K562 (cell line): ENCODE measurements around the gene NDUFAF5. TPM values are rescaled to one million over a fixed set of nuclear protein-coding genes. Genes with fewer than 3 reads are reported as not detected.

Experiments used
- ATAC-seq: fragments of 200-7000 bp; cut with Tn5 transposase; 3 replicates; pipeline ENCODE4 v1.9.1; 2020; ENCODE audit warnings: moderate library complexity
- BruUV-seq: library from RNA; stranded (reverse); fragments of 400-500 nt; replicated peaks from 2 replicates; lab custom pipeline; 2021; lab: Mats Ljungman, UMichigan
- CTCF ChIA-PET: fragments of 300-600 bp; formaldehyde crosslinking; extraction: SDS; loops from one replicate; lab custom pipeline; 2021; ENCODE audit warnings: low intra/inter-chr PET ratio; lab: Yijun Ruan, JAX
- POLR2A ChIA-PET: fragments of 300-600, 350-650 bp; sonication (Branson Sonifier 250); formaldehyde crosslinking; extraction: SDS; loops from one replicate; lab custom pipeline; 2021; ENCODE audit warnings: antibody characterized with exemption, inconsistent platforms; lab: Yijun Ruan, JAX
- DNase-seq, 4 experiments: peaks; one replicate each; pipeline versions ENCODE4 v3.0.0 to v3.0.0-alpha.2; 2011 to 2018; ENCODE audit warnings: low spot score in 3 of 4, mixed read lengths in 3 of 4; ENCODE audit errors: extremely low read depth in 1 of 4
- FAIRE-seq: peaks from 2 replicates; lab custom pipeline; 2011; peaks lifted over from hg19 to GRCh38; lab: Jason Lieb, UNC
- H2AFZ ChIP-seq: 2 replicates; pipeline ENCODE4 v1.6.0; 2011; ENCODE audit warnings: low read depth, low read length, control low read depth, inconsistent platforms
- H3K27ac ChIP-seq: fragments of 200-600 bp; 3 replicates; pipeline ENCODE4 v1.8.0; 2011; ENCODE audit warnings: low read depth, mild to moderate bottlenecking, control low read depth, inconsistent platforms, low read length, moderate library complexity, mixed read lengths; ENCODE audit errors: extremely low read depth
- H3K27me3 ChIP-seq, 2 experiments: fragments of 300-600 bp in 1 of 2; 2 replicates in 1 of 2; 3 replicates in 1 of 2; pipeline versions ENCODE4 v1.6.0 to v1.8.0; 2011; ENCODE audit warnings: inconsistent platforms in 2 of 2, low read length in 2 of 2, mild to moderate bottlenecking in 1 of 2, mixed read lengths in 1 of 2, moderate library complexity in 1 of 2; ENCODE audit not compliant: control insufficient read depth in 2 of 2, insufficient read depth in 2 of 2
- H3K36me3 ChIP-seq: fragments of 300-600 bp; 3 replicates; pipeline ENCODE4 v1.8.0; 2011; ENCODE audit warnings: mild to moderate bottlenecking, low read length, inconsistent platforms; ENCODE audit not compliant: control insufficient read depth, insufficient read depth
- H3K4me1 ChIP-seq, 2 experiments: fragments of 200-600 bp in 1 of 2; replicated peaks in 1 of 2; 2 replicates in 1 of 2; 3 replicates in 1 of 2; pipeline versions ENCODE4 v1.5.1 to v1.8.0; 2011; ENCODE audit warnings: inconsistent platforms in 2 of 2, low read length in 2 of 2, mild to moderate bottlenecking in 1 of 2, mixed read lengths in 1 of 2, moderate library complexity in 1 of 2; ENCODE audit not compliant: control insufficient read depth in 2 of 2, insufficient read depth in 2 of 2
- H3K4me2 ChIP-seq: 2 replicates; pipeline ENCODE4 v1.6.1; 2011; ENCODE audit warnings: low read length, control low read depth, inconsistent platforms, mixed read lengths; ENCODE audit not compliant: insufficient read depth
- H3K4me3 ChIP-seq: fragments of 200-600 bp; sonication (generic), shearing (Covaris generic); 2 replicates; pipeline ENCODE4 v1.5.1; 2016; ENCODE audit warnings: control low read depth, inconsistent platforms
- H3K79me2 ChIP-seq: fragments of 200-600 bp; 3 replicates; pipeline ENCODE4 v1.8.0; 2011; ENCODE audit warnings: low read length, inconsistent platforms; ENCODE audit not compliant: control insufficient read depth, insufficient read depth
- H3K9ac ChIP-seq, 2 experiments: 2 replicates each; pipeline versions ENCODE4 v1.6.0 to v1.6.1; 2011; ENCODE audit warnings: low read depth in 2 of 2, low read length in 2 of 2, control low read depth in 1 of 2, inconsistent platforms in 1 of 2, mild to moderate bottlenecking in 1 of 2, mixed read lengths in 1 of 2; ENCODE audit not compliant: insufficient read depth in 1 of 2
- H3K9me1 ChIP-seq: one replicate; pipeline ENCODE4 v1.6.0; 2011; ENCODE audit warnings: inconsistent platforms, mild to moderate bottlenecking, low read length, moderate library complexity; ENCODE audit not compliant: control insufficient read depth, insufficient read depth
- H3K9me3 ChIP-seq: replicated peaks from 2 replicates; pipeline ENCODE4 v1.5.1; 2011; ENCODE audit warnings: low read depth, low read length, inconsistent platforms; ENCODE audit not compliant: control insufficient read depth, insufficient read depth
- H4K20me1 ChIP-seq: replicated peaks from 2 replicates; pipeline ENCODE4 v1.6.1; 2011; ENCODE audit warnings: low read length, inconsistent platforms, mixed read lengths; ENCODE audit not compliant: control insufficient read depth, insufficient read depth
- ATF4 ChIP-seq: fragments of 450-650 bp; formaldehyde crosslinking; IDR thresholded peaks from 2 replicates; pipeline ENCODE4 v1.4.0; 2022; ENCODE audit warnings: mild to moderate bottlenecking, moderate library complexity
- DLX4 ChIP-seq: fragments of 250-450 bp; sonication (Bioruptor Pico); IDR thresholded peaks from 2 replicates; pipeline ENCODE4 v1.6.1; 2021; ENCODE audit warnings: mild to moderate bottlenecking
- DPF2 ChIP-seq: fragments of 450-650 bp; IDR thresholded peaks from 2 replicates; pipeline ENCODE4 v1.6.1; 2016
- E2F4 ChIP-seq: sonication (generic); formaldehyde crosslinking; IDR thresholded peaks from 2 replicates; pipeline ENCODE4 v1.8.0; 2022; ENCODE audit warnings: mild to moderate bottlenecking, low read depth, missing genetic modification reagents
- GATA2 ChIP-seq: sonication (generic); formaldehyde crosslinking; IDR thresholded peaks from 2 replicates; pipeline ENCODE4 v1.4.0; 2020; ENCODE audit warnings: mild to moderate bottlenecking, missing genetic modification reagents
- HDAC6 ChIP-seq: IDR thresholded peaks from 2 replicates; pipeline ENCODE4 v1.6.1; 2012; ENCODE audit warnings: low read depth, mild to moderate bottlenecking, control low read depth, inconsistent platforms, low read length, moderate library complexity
- KDM4B ChIP-seq, 2 experiments: fragments of 450-650 bp in 1 of 2; sonication (generic) in 1 of 2; IDR thresholded peaks; 2 replicates each; pipeline ENCODE4 v1.6.1; 2016 to 2017; ENCODE audit warnings: borderline replicate concordance in 2 of 2, antibody characterized with exemption in 1 of 2, low read depth in 1 of 2, mild to moderate bottlenecking in 1 of 2
- MLLT1 ChIP-seq, 2 experiments: fragments of 450-650 bp; IDR thresholded peaks; 2 replicates each; pipeline ENCODE4 v1.6.1; 2016
- NR2F6 ChIP-seq: fragments of 450-650 bp; formaldehyde crosslinking; IDR thresholded peaks from 2 replicates; pipeline ENCODE4 v1.4.0; 2020; ENCODE audit warnings: mild to moderate bottlenecking
- YBX1 ChIP-seq: fragments of 450-650 bp; IDR thresholded peaks from 2 replicates; pipeline ENCODE4 v1.7.1; 2016; ENCODE audit warnings: mild to moderate bottlenecking
- ZBTB26 ChIP-seq: fragments of 450-650 bp; formaldehyde crosslinking; IDR thresholded peaks from 2 replicates; pipeline ENCODE4 v1.4.0; 2022; ENCODE audit warnings: missing genetic modification characterization
- ZNF174 ChIP-seq: fragments of 250-450 bp; sonication (Bioruptor Pico); IDR thresholded peaks from 2 replicates; pipeline ENCODE4 v1.4.0; 2020; ENCODE audit warnings: mild to moderate bottlenecking
- ZNF197 ChIP-seq: fragments of 200-800 bp; sonication (Bioruptor generic); IDR thresholded peaks from 2 replicates; pipeline ENCODE4 v1.6.1; 2016; ENCODE audit warnings: low read depth, missing genetic modification characterization, missing compliant biosample characterization
- ZNF395 ChIP-seq: fragments of 200-800 bp; sonication (Bioruptor generic); IDR thresholded peaks from 2 replicates; pipeline ENCODE4 v1.6.1; 2017; ENCODE audit warnings: missing genetic modification characterization, missing compliant biosample characterization
- WGBS: fragments of 100-300 bp; shearing (Covaris generic); methylation state at CpG from one replicate; pipeline ENCODE4 v1.1.6; 2016; ENCODE audit warnings: low coverage, mixed read lengths; ENCODE audit not compliant: insufficient coverage; ENCODE audit errors: missing lambda C conversion rate; 5-methylcytosine and 5-hydroxymethylcytosine counted together
- in situ Hi-C: fragments of 300-500 bp; cut with MboI; formaldehyde crosslinking; loops from 4 replicates; pipeline ENCODE4 v1.15.0; 2018; ENCODE audit warnings: inconsistent platforms, mixed read lengths
- intact Hi-C: fragments of 100-400 bp; cut with micrococcal nuclease; formaldehyde crosslinking; loops from 2 replicates; pipeline ENCODE4 v1.14.2; 2022
- polyA plus RNA-seq, 8 experiments: library from polyadenylated mRNA; depleted of rRNA in 4 of 8; stranded (reverse) in 5 of 8; unstranded in 3 of 8; fragments of >200 nt; fragmentation: Nextera tagmentation in 2 of 8; fragmentation: Illumina TruSeq in 1 of 8; extraction: Ambion mirVana in 2 of 8; extraction: Trizol in 1 of 8; gene quantifications; 2 replicates each; pipeline versions ENCODE4 v1.2.1 to v1.2.3, GENCODE V29; 2011 to 2014; ENCODE audit warnings: inconsistent platforms in 1 of 8, missing spikeins in 1 of 8
- total RNA-seq, 7 experiments: library from RNA; depleted of rRNA in 6 of 7; stranded (reverse); fragments of >200 nt in 6 of 7; fragmentation: Illumina TruSeq in 2 of 7; extraction: Trizol in 2 of 7; gene quantifications; 2 replicates each; pipeline versions ENCODE4 v1.2.1 to v1.2.3, GENCODE V29; 2011 to 2021; ENCODE audit warnings: low replicate concordance in 1 of 7

The NDUFAF5 gene
- total and polyA plus RNA-seq, 9 of the 15 experiments (the other 6 are each of a cell fraction or from before 2014, with no cell fraction given) = 17.2 to 33.1 (median 27.3) TPM

- TF ChIP-seq HDAC6 (no peak), DLX4 (CRISPR knock-in tag) (no peak)
- TF ChIP-seq, all 486 proteins: peak for 0
Observed at GRCh38 chr20:13865791-13866351, 81.0 kb downstream of the NDUFAF5 start (continued).

GRCh38 chr20:13868331-13868730, 83.5 kb downstream of the NDUFAF5 start:
- no peaks in the 10 kb centered on the region for H4K20me1 ChIP-seq
- DNase-seq (no peak), FAIRE-seq (no peak), ATAC-seq (no peak)
- H3K4me1 ChIP-seq = no peaks in the 10 kb centered on the region
- H2AFZ ChIP-seq = no peak overlapping the region
- no peaks in the 10 kb centered on the region for H3K79me2 ChIP-seq
- H3K9ac ChIP-seq = no peak overlapping the region
- no peaks in the 10 kb centered on the region for H3K27me3 ChIP-seq
- ChIA-PET POLR2A (no interaction called here), CTCF (no interaction called here)
- no peak overlapping the region for H3K4me2 ChIP-seq
- no peak overlapping the region for H3K4me3 ChIP-seq
- H3K36me3 ChIP-seq = no peaks in the 10 kb centered on the region
- H3K9me1 ChIP-seq = no peaks in the 10 kb centered on the region
- in situ Hi-C loops (no loop called here), intact Hi-C loops (no loop called here)
- no peak overlapping the region for H3K27ac ChIP-seq
- 4% methylated on average over 4 of the region's 4 CpGs for WGBS
- BruUV-seq = no TSS peak
- H3K9me3 ChIP-seq = no peaks in the 10 kb centered on the region
- no peak for TF ChIP-seq ATF4
- no peak for TF ChIP-seq E2F4 (CRISPR knock-in tag)
- no peak for TF ChIP-seq ZNF174
- no peak for TF ChIP-seq ZNF197 (CRISPR knock-in tag)
- no peak for TF ChIP-seq NR2F6 (CRISPR knock-in tag)
- no peak for TF ChIP-seq GATA2 (CRISPR knock-in tag)
- TF ChIP-seq DPF2 = no peak
- no peak for TF ChIP-seq ZBTB26 (CRISPR knock-in tag)
- no peak for TF ChIP-seq ZNF395 (CRISPR knock-in tag)
- no peak for TF ChIP-seq KDM4B (IDR thresholded peaks at IDR 0.05; ENCODE audit: borderline replicate concordance in 2 of 2, low read depth in 1 of 2)
- TF ChIP-seq MLLT1 (IDR thresholded peaks at IDR 0.05) = no peak
- TF ChIP-seq YBX1 = no peak
